HepG2 (cell line): ENCODE measurements around the gene FAM47B. TPM values are rescaled to one million over a fixed set of nuclear protein-coding genes. Genes with fewer than 3 reads are reported as not detected.

Source experiments
- ATAC-seq: fragments of 200-7000 bp; cut with Tn5 transposase; 3 replicates; pipeline ENCODE4 v1.9.1; 2020; ENCODE audit warnings: mild to moderate bottlenecking, moderate library complexity
- BruUV-seq: library from RNA; stranded (reverse); fragments of 400-500 nt; replicated peaks from 2 replicates; lab custom pipeline; 2021; lab: Mats Ljungman, UMichigan
- CTCF ChIA-PET: fragments of 300-600 bp; formaldehyde crosslinking; extraction: SDS; loops from one replicate; lab custom pipeline; 2021; ENCODE audit warnings: low total read pairs, inconsistent platforms, low intra/inter-chr PET ratio; lab: Yijun Ruan, JAX
- POLR2A ChIA-PET: fragments of 350-600 bp; sonication (Branson Sonifier 250); formaldehyde crosslinking; loops from one replicate; lab custom pipeline; 2020; ENCODE audit warnings: antibody characterized with exemption, inconsistent platforms; lab: Yijun Ruan, JAX
- DNase-seq: peaks from one replicate; pipeline ENCODE4 v3.0.0-alpha.2; 2015; ENCODE audit warnings: low spot score
- FAIRE-seq: peaks from 3 replicates; lab custom pipeline; 2011; peaks lifted over from hg19 to GRCh38; lab: Jason Lieb, UNC
- H2AFZ ChIP-seq: one replicate; pipeline ENCODE4 v1.6.1; 2011; ENCODE audit warnings: low read length, inconsistent platforms
- H3K27ac ChIP-seq: fragments of 300-600 bp; 3 replicates; pipeline ENCODE4 v1.8.0; 2011; ENCODE audit warnings: mixed run types, mild to moderate bottlenecking, mixed read lengths, low read length, inconsistent platforms; ENCODE audit not compliant: insufficient read depth; ENCODE audit errors: extremely low read length
- H3K27me3 ChIP-seq, 2 experiments: fragments of 200-600 bp in 1 of 2; 2 replicates in 1 of 2; 3 replicates in 1 of 2; pipeline versions ENCODE4 v1.6.0 to v1.8.0; 2011; ENCODE audit warnings: low read length in 2 of 2, mild to moderate bottlenecking in 2 of 2, moderate library complexity in 2 of 2, inconsistent platforms in 1 of 2; ENCODE audit not compliant: insufficient read depth in 2 of 2, control insufficient read depth in 1 of 2
- H3K36me3 ChIP-seq, 2 experiments: fragments of 200-600 bp in 1 of 2; replicated peaks in 1 of 2; 2 replicates in 1 of 2; 3 replicates in 1 of 2; pipeline versions ENCODE4 v1.5.1 to v1.8.0; 2011; ENCODE audit warnings: low read length in 2 of 2, inconsistent platforms in 1 of 2; ENCODE audit not compliant: insufficient read depth in 2 of 2, control insufficient read depth in 1 of 2
- H3K4me1 ChIP-seq: 2 replicates; pipeline ENCODE4 v1.5.1; 2012; ENCODE audit warnings: low read length, inconsistent platforms; ENCODE audit not compliant: insufficient read depth
- H3K4me2 ChIP-seq: 2 replicates; pipeline ENCODE4 v1.6.0; 2011; ENCODE audit warnings: low read depth, low read length, inconsistent platforms
- H3K4me3 ChIP-seq, 3 experiments: fragments of 200-600 bp in 1 of 3; sonication (generic), shearing (Covaris generic) in 1 of 3; replicated peaks in 1 of 3; 2 replicates each; pipeline ENCODE4 v1.5.1; 2011 to 2016; ENCODE audit warnings: low read length in 3 of 3, inconsistent platforms in 2 of 3, low read depth in 2 of 3, mild to moderate bottlenecking in 2 of 3, control low read depth in 1 of 3, mixed read lengths in 1 of 3; ENCODE audit not compliant: insufficient read depth in 1 of 3
- H3K79me2 ChIP-seq: one replicate; pipeline ENCODE4 v1.6.1; 2011; ENCODE audit warnings: low read length, inconsistent platforms; ENCODE audit not compliant: insufficient read depth
- H3K9ac ChIP-seq: 2 replicates; pipeline ENCODE4 v1.6.0; 2011; ENCODE audit warnings: mild to moderate bottlenecking, low read depth, low read length, inconsistent platforms; ENCODE audit not compliant: insufficient read depth
- H3K9me3 ChIP-seq: 2 replicates; pipeline ENCODE4 v1.5.1; 2012; ENCODE audit warnings: mild to moderate bottlenecking, low read length
- H4K20me1 ChIP-seq: 2 replicates; pipeline ENCODE4 v1.6.0; 2011; ENCODE audit warnings: inconsistent platforms, mild to moderate bottlenecking, low read length, moderate library complexity; ENCODE audit not compliant: insufficient read depth
- ATF1 ChIP-seq: IDR thresholded peaks from 2 replicates; pipeline ENCODE4 v1.6.1; 2016; ENCODE audit warnings: mild to moderate bottlenecking, control low read depth
- FOXP1 ChIP-seq, 2 experiments: fragments of 450-650 bp in 1 of 2; IDR thresholded peaks; 2 replicates each; pipeline ENCODE4 v1.6.1; 2017 to 2018; ENCODE audit warnings: antibody characterized with exemption in 1 of 2
- IKZF5 ChIP-seq: IDR thresholded peaks from 2 replicates; pipeline ENCODE4 v1.6.1; 2018; ENCODE audit warnings: missing genetic modification reagents, mild to moderate bottlenecking, missing compliant biosample characterization
- MAFF ChIP-seq: IDR thresholded peaks from 2 replicates; pipeline ENCODE4 v1.6.1; 2011; ENCODE audit warnings: low read depth, low read length, improper control_type of control experiment
- MAFK ChIP-seq, 2 experiments: IDR thresholded peaks in 1 of 2; conservative IDR thresholded peaks in 1 of 2; 2 replicates each; pipeline ENCODE4 v1.6.1; 2011; ENCODE audit warnings: improper control_type of control experiment in 2 of 2, low read length in 2 of 2
- NFKBIZ ChIP-seq: IDR thresholded peaks from 2 replicates; pipeline ENCODE4 v1.6.1; 2018; ENCODE audit warnings: missing genetic modification reagents, missing compliant biosample characterization
- NFRKB ChIP-seq: fragments of 450-650 bp; IDR thresholded peaks from 2 replicates; pipeline ENCODE4 v1.6.1; 2017
- RBM22 ChIP-seq: fragments of 200-400 bp; formaldehyde crosslinking; optimal IDR thresholded peaks from 2 replicates; pipeline ENCODE3; 2017; ENCODE audit warnings: mild to moderate bottlenecking, low read length, moderate library complexity
- RFX1 ChIP-seq: fragments of 450-650 bp; IDR thresholded peaks from 2 replicates; pipeline ENCODE4 v1.6.1; 2017
- SUZ12 ChIP-seq: fragments of 150-350 bp; IDR thresholded peaks from 2 replicates; pipeline ENCODE4 v1.6.1; 2014; ENCODE audit warnings: low read depth, low read length
- THAP11 ChIP-seq: IDR thresholded peaks from 2 replicates; pipeline ENCODE4 v1.6.1; 2016; ENCODE audit warnings: missing biosample characterization, missing genetic modification reagents
- ZNF512 ChIP-seq: sonication (generic); formaldehyde crosslinking; IDR thresholded peaks from 2 replicates; pipeline ENCODE4 v1.4.0; 2020; ENCODE audit warnings: mild to moderate bottlenecking, missing genetic modification reagents
- ZNF557 ChIP-seq: sonication (generic); formaldehyde crosslinking; IDR thresholded peaks from 2 replicates; pipeline ENCODE4 v1.4.0; 2020; ENCODE audit warnings: missing genetic modification reagents
- ZNF597 ChIP-seq: sonication (generic); formaldehyde crosslinking; IDR thresholded peaks from 2 replicates; pipeline ENCODE4 v1.5.0; 2020; ENCODE audit warnings: missing genetic modification reagents
- ZNF709 ChIP-seq: sonication (generic); formaldehyde crosslinking; IDR thresholded peaks from 2 replicates; pipeline ENCODE4 v1.5.0; 2020; ENCODE audit warnings: mild to moderate bottlenecking, missing genetic modification reagents
- ZNF788 ChIP-seq: sonication (generic); formaldehyde crosslinking; IDR thresholded peaks from 2 replicates; pipeline ENCODE4 v1.5.0; 2020; ENCODE audit warnings: mild to moderate bottlenecking, missing genetic modification reagents, borderline replicate concordance
- ZSCAN29 ChIP-seq: sonication (generic); formaldehyde crosslinking; conservative IDR thresholded peaks from 2 replicates; pipeline ENCODE4 v1.4.0; 2020; ENCODE audit warnings: mild to moderate bottlenecking, missing genetic modification reagents
- WGBS: methylation state at CpG from one replicate; pipeline ENCODE4 v1.1.6; 2017; ENCODE audit warnings: low lambda C conversion rate; 5-methylcytosine and 5-hydroxymethylcytosine counted together
- in situ Hi-C: cut with HindIII; loops from 2 replicates; pipeline ENCODE4 v1.10.0; 2017; ENCODE audit warnings: low pct_unique_long_range_greater_than_20kb; ENCODE audit not compliant: extremely low pct_ligation_motif_present
- intact Hi-C: fragments of 100-400 bp; cut with micrococcal nuclease; formaldehyde crosslinking; loops from one replicate; pipeline ENCODE4 v1.10.0; 2022; ENCODE audit not compliant: unreplicated experiment
- polyA plus RNA-seq, 8 experiments: library from polyadenylated mRNA; depleted of rRNA in 3 of 8; stranded (reverse) in 7 of 8; unstranded in 1 of 8; fragments of >200 nt; fragmentation: Illumina TruSeq in 4 of 8; extraction: Trizol in 4 of 8; gene quantifications; 2 replicates each; pipeline versions ENCODE4 v1.2.1 to v1.2.3, GENCODE V29; 2011 to 2016; ENCODE audit warnings: low read depth in 4 of 8, missing spikeins in 1 of 8, mixed read lengths in 1 of 8; ENCODE audit not compliant: insufficient read depth in 1 of 8
- total RNA-seq, 5 experiments: library from RNA; depleted of rRNA; stranded (reverse); fragments of >200 nt; fragmentation: Illumina TruSeq; extraction: Trizol; gene quantifications; 2 replicates each; pipeline ENCODE4 v1.2.3, GENCODE V29; 2016; ENCODE audit warnings: low read depth in 1 of 5

The FAM47B gene
- total and polyA plus RNA-seq, 2 of the 13 experiments (the other 11 are each of a cell fraction or from before 2014, with no cell fraction given) = not detected

GRCh38 chrX:34961662-34962061 is 19.1 kb downstream of the FAM47B start:
- Histone ChIP-seq H4K20me1 (no peaks in the 10 kb centered on the region), H3K9me3 (no peaks in the 10 kb centered on the region), H3K36me3 (no peaks in the 10 kb centered on the region), H3K79me2 (no peaks in the 10 kb centered on the region), H3K4me1 (no peaks in the 10 kb centered on the region), H3K9ac (no peak overlapping the region), H2AFZ (no peak overlapping the region), H3K4me2 (no peak overlapping the region), H3K4me3 (no peak overlapping the region), H3K27ac (no peak overlapping the region), H3K27me3 (no peaks in the 10 kb centered on the region)
- FAIRE-seq = no peak
- in situ Hi-C loops = no loop called here
- no peak for DNase-seq
- no peak for TF ChIP-seq ZNF557 (CRISPR knock-in tag)
- no peak for TF ChIP-seq ATF1
- no peak for TF ChIP-seq RFX1
- no peak for TF ChIP-seq FOXP1 (IDR thresholded peaks at IDR 0.05)
- TF ChIP-seq FOXP1 (CRISPR knock-in tag; IDR thresholded peaks at IDR 0.05) = no peak
- TF ChIP-seq SUZ12 = no peak
- TF ChIP-seq NFKBIZ (CRISPR knock-in tag) = no peak
- peak; percentile 29; the same call in 1 of the 2 replicates for TF ChIP-seq MAFF
- no peak for TF ChIP-seq NFRKB
- no peak for TF ChIP-seq ZNF788 (CRISPR knock-in tag)
- no peak for TF ChIP-seq THAP11 (CRISPR knock-in tag)
- peak; percentile 10 to 42; a peak in 2 of 4 replicates for TF ChIP-seq MAFK (conservative IDR thresholded peaks at IDR 0.05 in 1 of 2, IDR thresholded peaks at IDR 0.05 in 1 of 2; ENCODE audit: low read length in 2 of 2)
- no peak for TF ChIP-seq ZSCAN29 (CRISPR knock-in tag)
- intact Hi-C loops = no loop called here
- ChIA-PET POLR2A (no interaction called here), CTCF (no interaction called here)
- no TSS peak for BruUV-seq
- no peak for ATAC-seq

GRCh38 chrX:34972206-34972605 is 29.6 kb downstream of the FAM47B start:
- DNase-seq (no peak), ATAC-seq (no peak), FAIRE-seq (no peak)
- WGBS = 0% methylated on average over 3 of the region's 3 CpGs
- BruUV-seq = no TSS peak
- H3K27ac ChIP-seq = no peak overlapping the region
- no peaks in the 10 kb centered on the region for H3K4me1 ChIP-seq
- no peaks in the 10 kb centered on the region for H3K36me3 ChIP-seq
- no peaks in the 10 kb centered on the region for H3K9me3 ChIP-seq
- CTCF ChIA-PET = no interaction called here
- intact Hi-C loops = no loop called here
- no peaks in the 10 kb centered on the region for H3K27me3 ChIP-seq
- in situ Hi-C loops = no loop called here
- POLR2A ChIA-PET = no interaction called here
- H3K79me2 ChIP-seq = no peaks in the 10 kb centered on the region
- TF ChIP-seq ZNF709 (CRISPR knock-in tag) (no peak), RBM22 (no peak), ZNF597 (no peak), ZNF512 (CRISPR knock-in tag) (no peak), ATF1 (no peak), IKZF5 (CRISPR knock-in tag) (no peak)
- H3K4me3 ChIP-seq = no peak overlapping the region
- no peaks in the 10 kb centered on the region for H4K20me1 ChIP-seq
- H3K4me2 ChIP-seq = no peak overlapping the region
- H2AFZ ChIP-seq = no peak overlapping the region
- H3K9ac ChIP-seq = no peak overlapping the region
